DOHH2 (cell line): ENCODE data around the gene ADSS2.

Source experiments
- H3F3A ChIP-seq: fragments of 200-600 bp; sonication (generic), shearing (Covaris generic); 2 replicates; pipeline ENCODE4 v1.6.0; 2016; ENCODE audit warnings: antibody characterized with exemption, mild to moderate bottlenecking; ENCODE audit not compliant: control insufficient read depth, insufficient read depth
- H3K27ac ChIP-seq: fragments of 200-600 bp; sonication (generic); 2 replicates; pipeline ENCODE4 v1.5.1; 2014; ENCODE audit warnings: low read depth, mild to moderate bottlenecking, low read length, moderate library complexity
- H3K27me3 ChIP-seq: fragments of 200-600 bp; sonication (generic); 2 replicates; pipeline ENCODE4 v1.6.1; 2014; ENCODE audit warnings: mild to moderate bottlenecking, low read length, mixed read lengths; ENCODE audit not compliant: control insufficient read depth
- H3K36me3 ChIP-seq: fragments of 200-600 bp; sonication (generic); 2 replicates; pipeline ENCODE4 v1.6.1; 2014; ENCODE audit warnings: mild to moderate bottlenecking, low read length, moderate library complexity, mixed read lengths; ENCODE audit not compliant: control insufficient read depth
- H3K4me1 ChIP-seq: fragments of 200-600 bp; sonication (generic); 2 replicates; pipeline ENCODE4 v1.6.1; 2014; ENCODE audit warnings: mild to moderate bottlenecking, low read length, mixed read lengths; ENCODE audit not compliant: control insufficient read depth
- H3K4me2 ChIP-seq: fragments of 200-600 bp; sonication (generic); 2 replicates; pipeline ENCODE4 v1.6.0; 2014; ENCODE audit warnings: mild to moderate bottlenecking, low read length, moderate library complexity
- H3K4me3 ChIP-seq: fragments of 200-600 bp; sonication (generic); 2 replicates; pipeline ENCODE4 v1.5.1; 2014; ENCODE audit warnings: mild to moderate bottlenecking, low read length, mixed read lengths
- H3K79me2 ChIP-seq: fragments of 200-600 bp; sonication (generic); 2 replicates; pipeline ENCODE4 v1.6.1; 2014; ENCODE audit warnings: mild to moderate bottlenecking, low read length, mixed read lengths; ENCODE audit not compliant: control insufficient read depth
- H3K9me2 ChIP-seq: fragments of 200-600 bp; sonication (generic); replicated peaks from 2 replicates; pipeline ENCODE4 v1.6.1; 2014; ENCODE audit warnings: mild to moderate bottlenecking, low read length, mixed read lengths; ENCODE audit not compliant: control insufficient read depth
- H3K9me3 ChIP-seq: fragments of 200-600 bp; sonication (generic); 2 replicates; pipeline ENCODE4 v1.6.1; 2014; ENCODE audit warnings: antibody characterized with exemption, low read length, mixed read lengths; ENCODE audit not compliant: control insufficient read depth, insufficient read depth
- H4K20me1 ChIP-seq: fragments of 200-600 bp; sonication (generic); 2 replicates; pipeline ENCODE4 v1.6.0; 2014; ENCODE audit warnings: low read depth, mild to moderate bottlenecking, antibody characterized with exemption, low read length, moderate library complexity; ENCODE audit not compliant: control insufficient read depth, insufficient read depth
- EZH2phosphoT487 ChIP-seq: fragments of 200-600 bp; sonication (generic); IDR thresholded peaks from 2 replicates; pipeline ENCODE4 v1.6.1; 2017; ENCODE audit warnings: borderline replicate concordance, mild to moderate bottlenecking, antibody characterized with exemption, low read length, moderate library complexity, mixed read lengths
- TF ChIP-seq, protein P1 (sequence below): fragments of 200-600 bp; sonication (generic); IDR thresholded peaks from one replicate; pipeline ENCODE4 v1.5.1; 2014; ENCODE audit warnings: antibody characterized with exemption, mild to moderate bottlenecking, low read depth, low read length; ENCODE audit not compliant: poor library complexity, severe bottlenecking

Gene ADSS2

DNA sequence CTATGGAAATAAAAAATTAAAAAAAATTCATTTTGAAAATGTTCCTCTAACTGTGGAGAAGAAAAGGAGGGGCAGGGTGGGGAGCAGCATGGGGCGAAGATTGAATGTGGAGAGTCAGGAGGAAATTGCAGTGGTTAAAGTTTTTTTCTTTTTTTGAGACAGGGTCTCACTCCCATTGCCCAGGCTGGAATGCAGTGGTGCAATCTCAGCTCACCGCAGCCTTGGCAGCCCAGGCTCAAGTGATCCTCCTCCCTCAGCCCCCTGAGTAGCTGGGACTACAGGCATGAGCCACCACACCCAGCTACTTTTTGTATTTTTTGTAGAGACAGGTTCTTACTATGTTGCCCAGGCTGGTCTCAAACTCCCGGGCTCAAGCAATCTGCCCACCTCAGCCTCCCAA, 67.6 kb downstream of the ADSS2 start:
- H3K4me1 ChIP-seq: no peaks in the 10 kb centered on the region
- no peak overlapping the region for H3K4me3 ChIP-seq
- H3K9me3 ChIP-seq: no peaks in the 10 kb centered on the region
- H3K9me2 ChIP-seq: no peaks in the 10 kb centered on the region
- no peak overlapping the region for H3K27ac ChIP-seq
- H3K36me3 ChIP-seq: no peaks in the 10 kb centered on the region
- H3K4me2 ChIP-seq: no peak overlapping the region
- no peaks in the 10 kb centered on the region for H3F3A ChIP-seq
- no peaks in the 10 kb centered on the region for H3K27me3 ChIP-seq
- H4K20me1 ChIP-seq: no peaks in the 10 kb centered on the region
- TF ChIP-seq EZH2phosphoT487: no peak
- TF ChIP-seq, protein P1, sequence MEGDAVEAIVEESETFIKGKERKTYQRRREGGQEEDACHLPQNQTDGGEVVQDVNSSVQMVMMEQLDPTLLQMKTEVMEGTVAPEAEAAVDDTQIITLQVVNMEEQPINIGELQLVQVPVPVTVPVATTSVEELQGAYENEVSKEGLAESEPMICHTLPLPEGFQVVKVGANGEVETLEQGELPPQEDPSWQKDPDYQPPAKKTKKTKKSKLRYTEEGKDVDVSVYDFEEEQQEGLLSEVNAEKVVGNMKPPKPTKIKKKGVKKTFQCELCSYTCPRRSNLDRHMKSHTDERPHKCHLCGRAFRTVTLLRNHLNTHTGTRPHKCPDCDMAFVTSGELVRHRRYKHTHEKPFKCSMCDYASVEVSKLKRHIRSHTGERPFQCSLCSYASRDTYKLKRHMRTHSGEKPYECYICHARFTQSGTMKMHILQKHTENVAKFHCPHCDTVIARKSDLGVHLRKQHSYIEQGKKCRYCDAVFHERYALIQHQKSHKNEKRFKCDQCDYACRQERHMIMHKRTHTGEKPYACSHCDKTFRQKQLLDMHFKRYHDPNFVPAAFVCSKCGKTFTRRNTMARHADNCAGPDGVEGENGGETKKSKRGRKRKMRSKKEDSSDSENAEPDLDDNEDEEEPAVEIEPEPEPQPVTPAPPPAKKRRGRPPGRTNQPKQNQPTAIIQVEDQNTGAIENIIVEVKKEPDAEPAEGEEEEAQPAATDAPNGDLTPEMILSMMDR: no peak
- H3K79me2 ChIP-seq: no peaks in the 10 kb centered on the region

DNA sequence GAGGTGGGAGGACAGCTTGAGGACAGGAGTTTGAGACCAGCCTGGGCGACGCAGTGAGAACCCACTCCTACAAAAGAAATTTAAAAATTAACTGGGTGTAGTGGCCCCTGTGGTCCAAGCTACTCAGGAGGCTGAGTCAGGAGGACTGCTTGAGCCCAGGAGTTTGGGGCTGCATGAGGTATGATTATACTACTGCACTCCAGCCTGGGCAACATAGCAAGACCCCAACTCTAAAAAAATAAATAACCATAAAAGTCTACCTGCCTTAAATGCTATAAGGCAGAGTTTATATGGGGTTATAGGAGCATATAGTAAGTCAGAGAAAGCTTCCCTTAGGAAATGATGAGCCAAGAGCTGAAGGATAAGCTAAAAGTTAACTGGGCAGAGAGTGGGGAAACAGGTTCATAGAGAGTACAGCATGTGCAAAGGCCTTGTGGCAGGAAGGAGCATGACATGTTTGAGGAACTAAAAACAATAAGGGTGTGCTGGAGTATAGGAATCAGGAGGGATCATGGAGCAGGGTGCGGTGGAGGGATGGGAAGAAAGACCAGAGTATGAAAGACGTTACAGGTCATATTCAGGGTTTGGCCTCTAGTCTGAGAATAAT, 68.3 kb downstream of the ADSS2 start:
- no peak overlapping the region for H3K4me3 ChIP-seq
- no peaks in the 10 kb centered on the region for H3K36me3 ChIP-seq
- no peaks in the 10 kb centered on the region for H3K27me3 ChIP-seq
- no peaks in the 10 kb centered on the region for H3K4me1 ChIP-seq
- H3K27ac ChIP-seq: no peak overlapping the region
- H3K79me2 ChIP-seq: no peaks in the 10 kb centered on the region
- TF ChIP-seq, protein P1: no peak
- no peak for TF ChIP-seq EZH2phosphoT487
- H4K20me1 ChIP-seq: no peaks in the 10 kb centered on the region
- H3K4me2 ChIP-seq: no peak overlapping the region
- H3K9me3 ChIP-seq: no peaks in the 10 kb centered on the region
- no peaks in the 10 kb centered on the region for H3F3A ChIP-seq
- no peaks in the 10 kb centered on the region for H3K9me2 ChIP-seq

DNA sequence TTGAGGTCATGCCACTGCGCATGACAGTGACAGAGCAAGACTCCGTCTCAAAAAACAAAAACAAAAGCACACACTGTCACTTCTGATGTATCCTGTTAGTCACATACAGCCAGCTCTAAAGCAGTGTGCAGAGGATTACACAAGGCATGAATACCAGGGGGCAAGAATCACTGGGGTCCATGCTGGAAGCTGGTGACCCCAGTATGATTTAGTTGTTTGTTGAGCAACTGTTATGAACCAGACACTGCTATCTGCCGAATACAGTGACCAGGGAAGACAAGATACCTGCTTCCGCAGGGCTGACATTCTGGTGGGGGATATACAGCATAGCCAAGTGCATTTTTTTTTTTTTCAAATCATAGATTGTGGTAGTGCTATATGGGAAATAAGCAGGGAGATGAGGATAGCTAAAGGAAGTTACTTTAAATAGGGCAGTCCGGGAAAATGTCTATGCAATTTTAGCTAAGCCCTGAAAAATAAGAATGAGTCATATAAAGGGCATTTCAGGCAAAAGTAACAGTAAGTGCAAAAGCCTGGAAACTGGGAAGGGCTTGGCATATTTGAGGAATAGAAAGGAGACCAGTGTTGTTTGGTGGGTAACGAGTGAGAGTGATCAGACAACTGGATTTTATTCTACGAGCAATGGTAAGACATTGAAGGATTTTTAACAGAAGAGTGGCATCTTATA, 69.7 kb downstream of the ADSS2 start:
- Histone ChIP-seq H3K9me2 (no peaks in the 10 kb centered on the region), H3K4me2 (no peak overlapping the region), H3K4me1 (no peaks in the 10 kb centered on the region), H4K20me1 (no peaks in the 10 kb centered on the region), H3K9me3 (no peaks in the 10 kb centered on the region), H3K4me3 (no peak overlapping the region), H3K27me3 (no peaks in the 10 kb centered on the region), H3K27ac (no peak overlapping the region), H3K79me2 (no peaks in the 10 kb centered on the region), H3F3A (no peaks in the 10 kb centered on the region), H3K36me3 (no peaks in the 10 kb centered on the region)
- TF ChIP-seq EZH2phosphoT487: no peak

DNA sequence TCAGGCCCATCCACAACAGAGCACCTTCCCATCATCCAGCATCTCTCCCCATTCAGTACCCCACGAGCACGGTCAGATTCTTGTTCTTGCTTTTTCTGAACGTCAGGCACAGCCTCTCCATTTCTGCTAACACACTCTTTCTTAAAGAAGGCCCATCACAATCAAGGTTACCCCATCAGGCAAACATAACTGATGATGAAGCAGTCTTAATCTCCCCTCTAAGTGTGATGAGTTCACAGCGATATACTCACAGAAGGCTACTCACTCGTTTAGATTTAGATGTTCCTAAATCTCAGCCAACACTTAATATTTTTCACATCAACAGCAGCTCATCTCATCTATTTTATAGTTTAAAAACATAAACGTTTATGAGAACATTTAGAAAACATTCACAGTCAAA, 75.6 kb downstream of the ADSS2 start:
- no peaks in the 10 kb centered on the region for H3K36me3 ChIP-seq
- no peak overlapping the region for H3K4me2 ChIP-seq
- H4K20me1 ChIP-seq: no peaks in the 10 kb centered on the region
- no peaks in the 10 kb centered on the region for H3F3A ChIP-seq
- no peaks in the 10 kb centered on the region for H3K27me3 ChIP-seq
- H3K27ac ChIP-seq: no peak overlapping the region
- TF ChIP-seq, protein P1: no peak
- no peak for TF ChIP-seq EZH2phosphoT487
- H3K9me3 ChIP-seq: no peaks in the 10 kb centered on the region
- H3K4me1 ChIP-seq: no peaks in the 10 kb centered on the region
- no peak overlapping the region for H3K4me3 ChIP-seq
- no peaks in the 10 kb centered on the region for H3K79me2 ChIP-seq
- no peaks in the 10 kb centered on the region for H3K9me2 ChIP-seq
